Endometrium (tissue), 2 donors: ENCODE measurements around the gene BTBD6.
"Not testable (repeated sequence)": the region's sequence is repeated elsewhere in the genome, so short reads cannot be mapped to it uniquely, and the experiment has no call there.

Experiments used
- FAIRE-seq: peaks from 2 replicates; lab custom pipeline; 2012; peaks lifted over from hg19 to GRCh38; lab: Jason Lieb, UNC
- donor health status: control.
- donor health status: control.

BTBD6 gene

DNA sequence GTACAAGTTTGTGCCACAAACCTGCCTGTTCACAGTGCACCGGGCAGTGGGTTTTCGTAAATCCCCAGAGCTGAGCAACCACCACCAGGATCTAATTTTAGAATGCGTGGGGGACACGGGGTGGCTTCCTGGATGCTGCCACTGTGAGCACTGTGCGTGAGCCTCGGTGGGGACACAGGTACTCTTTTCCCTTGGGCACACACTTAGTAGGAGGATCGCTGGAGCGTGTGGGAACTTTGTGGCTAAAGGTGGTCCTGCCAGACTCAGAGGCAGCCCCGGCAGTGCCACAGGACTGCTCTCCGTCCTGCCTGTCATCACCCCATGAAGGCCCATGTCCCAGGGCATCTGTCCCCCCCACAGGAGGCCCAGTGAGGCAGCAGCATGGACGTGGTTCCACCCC, 21.1 kb downstream of the BTBD6 start:
- FAIRE-seq: no peak

DNA sequence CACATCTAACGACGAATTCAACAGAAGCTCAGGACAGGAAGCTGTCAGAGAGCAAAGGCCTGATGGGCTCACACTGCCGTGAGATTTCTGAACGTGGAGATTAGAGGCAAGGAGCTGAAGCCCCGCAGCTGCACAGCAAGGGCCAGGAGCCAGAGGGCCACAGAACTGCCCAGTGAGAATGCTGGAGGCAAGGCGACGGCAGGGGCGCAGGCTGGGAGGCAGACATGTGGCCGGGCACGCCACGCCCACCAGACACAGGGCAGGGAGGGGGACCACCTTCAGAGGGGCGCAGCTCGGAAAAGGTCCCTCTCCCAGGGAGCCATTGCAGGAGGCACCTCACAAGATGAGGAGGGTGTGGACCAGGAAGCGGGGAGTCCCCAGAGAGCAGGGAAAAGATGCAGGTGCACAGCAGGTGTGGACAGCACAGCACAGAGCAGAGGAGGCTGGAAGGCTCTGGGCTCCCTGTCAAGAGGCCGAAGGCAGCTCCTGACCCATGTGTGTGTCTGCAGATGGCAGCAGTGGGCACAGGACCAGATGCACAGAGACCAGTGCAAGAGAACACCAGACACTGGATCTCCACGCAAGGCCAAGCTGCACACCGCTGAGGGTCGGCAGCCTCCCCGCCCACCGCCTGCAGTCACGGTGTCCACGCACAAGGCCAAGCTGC, 23.0 kb downstream of the BTBD6 start:
- no peak for FAIRE-seq

DNA sequence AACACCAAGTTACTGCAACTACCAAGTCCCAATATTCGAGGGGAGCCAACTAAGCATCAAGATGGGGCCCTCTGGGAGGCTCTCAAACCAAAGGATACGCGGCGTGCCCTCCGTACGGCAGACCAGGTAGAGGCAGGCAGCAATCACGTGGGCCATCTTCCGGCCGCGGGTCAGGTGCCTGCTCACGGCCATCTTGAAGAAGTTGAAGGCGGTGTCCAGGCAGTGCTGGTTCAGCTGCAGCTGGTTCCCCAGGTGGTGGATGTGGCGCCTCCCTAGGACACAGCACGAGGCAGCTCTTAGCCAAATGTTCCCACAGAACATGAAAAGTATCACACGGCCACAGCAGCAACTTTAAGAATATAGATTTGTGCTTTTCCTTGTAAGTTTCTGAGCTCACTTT, 24.3 kb downstream of the BTBD6 start:
- FAIRE-seq: no peak

DNA sequence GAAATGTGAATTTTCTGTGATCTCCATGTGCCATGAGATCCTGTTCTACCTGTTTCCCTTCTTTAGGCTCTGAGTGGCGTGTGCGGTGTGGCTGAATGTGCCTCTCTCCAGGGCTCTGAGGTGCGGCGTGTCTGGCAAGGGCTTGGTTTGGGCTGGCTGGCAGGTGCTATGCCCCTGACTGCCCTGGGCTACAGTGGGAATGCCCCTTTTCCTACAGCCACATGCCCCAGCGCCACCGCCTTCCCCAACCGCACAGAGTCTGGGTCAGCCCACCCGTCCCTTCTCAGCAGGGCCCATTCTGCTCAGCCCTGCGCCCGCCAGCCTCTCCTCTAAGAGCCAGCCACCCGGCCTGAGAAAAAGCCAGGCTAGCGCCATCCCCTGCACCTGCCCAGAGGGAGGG, 24.7 kb downstream of the BTBD6 start:
- no peak for FAIRE-seq

DNA sequence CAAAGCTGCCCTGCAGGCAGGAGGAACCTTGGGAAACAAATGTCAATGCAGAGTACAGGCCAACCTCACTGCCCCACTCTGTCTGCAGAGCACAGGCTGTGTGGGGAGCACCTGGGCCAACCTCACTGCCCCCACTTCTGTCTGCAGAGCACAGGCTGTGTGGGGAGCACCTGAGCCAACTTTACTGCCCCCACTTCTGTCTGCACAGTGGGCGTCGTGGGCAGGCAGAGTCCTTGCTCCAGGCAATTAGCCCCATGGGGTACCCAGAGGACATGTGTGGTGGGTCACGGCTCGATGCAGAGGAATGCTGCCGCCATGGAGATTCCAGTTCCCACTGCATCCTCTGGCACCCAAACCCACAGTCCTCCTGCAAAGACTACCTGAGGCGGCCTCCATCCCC, 26.3 kb downstream of the BTBD6 start:
- no peak for FAIRE-seq

DNA sequence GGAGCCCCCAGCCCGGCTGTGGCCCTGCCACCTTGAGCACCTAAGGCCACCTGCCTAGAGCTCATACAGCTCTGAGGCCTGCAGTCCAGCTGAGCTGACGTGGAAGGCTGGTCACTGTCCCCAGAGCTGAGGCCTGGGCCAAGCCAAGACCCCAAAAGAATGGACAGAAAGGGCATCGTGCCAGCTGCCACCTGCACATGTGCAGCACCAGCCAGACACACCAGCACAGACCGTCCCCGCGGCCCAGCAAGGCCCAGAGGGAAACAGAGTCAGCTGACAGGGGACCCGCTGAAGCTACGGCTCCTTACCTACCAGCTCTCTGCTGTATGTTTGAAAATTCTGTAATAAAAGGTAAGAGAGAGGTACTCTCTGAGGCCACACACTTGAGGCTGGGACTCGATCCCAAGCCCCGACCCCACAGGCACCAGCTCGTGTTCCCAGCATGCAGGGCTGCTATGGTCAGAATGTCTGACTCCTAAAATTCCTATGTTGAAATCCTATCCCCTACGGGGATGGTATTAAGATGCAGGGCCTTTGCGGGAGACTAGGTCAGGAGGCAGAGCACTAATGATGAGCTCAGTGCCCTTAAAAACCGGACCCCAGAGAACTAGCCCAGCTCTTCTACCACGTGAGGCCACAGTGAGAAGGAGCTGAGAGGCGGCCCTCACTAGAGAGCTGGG, 27.1 kb downstream of the BTBD6 start:
- FAIRE-seq: no peak

DNA sequence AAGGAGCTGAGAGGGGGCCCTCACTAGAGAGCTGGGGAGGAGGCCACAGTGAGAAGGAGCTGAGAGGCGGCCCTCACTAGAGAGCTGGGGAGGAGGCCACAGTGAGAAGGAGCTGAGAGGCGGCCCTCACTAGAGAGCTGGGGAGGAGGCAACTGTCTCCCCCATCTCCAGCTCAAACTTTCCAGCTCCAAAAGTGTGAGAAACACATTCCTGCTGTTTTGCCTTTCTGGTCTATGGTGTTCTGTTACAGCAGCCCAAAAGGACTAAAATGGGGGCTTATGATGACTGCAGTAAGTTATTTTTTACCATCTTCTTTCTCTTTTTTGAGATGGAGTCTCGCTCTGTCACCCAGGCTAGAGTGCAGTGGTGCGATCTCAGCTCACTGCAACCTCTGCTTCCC, 29.1 kb downstream of the BTBD6 start:
- FAIRE-seq: not testable (repeated sequence)

DNA sequence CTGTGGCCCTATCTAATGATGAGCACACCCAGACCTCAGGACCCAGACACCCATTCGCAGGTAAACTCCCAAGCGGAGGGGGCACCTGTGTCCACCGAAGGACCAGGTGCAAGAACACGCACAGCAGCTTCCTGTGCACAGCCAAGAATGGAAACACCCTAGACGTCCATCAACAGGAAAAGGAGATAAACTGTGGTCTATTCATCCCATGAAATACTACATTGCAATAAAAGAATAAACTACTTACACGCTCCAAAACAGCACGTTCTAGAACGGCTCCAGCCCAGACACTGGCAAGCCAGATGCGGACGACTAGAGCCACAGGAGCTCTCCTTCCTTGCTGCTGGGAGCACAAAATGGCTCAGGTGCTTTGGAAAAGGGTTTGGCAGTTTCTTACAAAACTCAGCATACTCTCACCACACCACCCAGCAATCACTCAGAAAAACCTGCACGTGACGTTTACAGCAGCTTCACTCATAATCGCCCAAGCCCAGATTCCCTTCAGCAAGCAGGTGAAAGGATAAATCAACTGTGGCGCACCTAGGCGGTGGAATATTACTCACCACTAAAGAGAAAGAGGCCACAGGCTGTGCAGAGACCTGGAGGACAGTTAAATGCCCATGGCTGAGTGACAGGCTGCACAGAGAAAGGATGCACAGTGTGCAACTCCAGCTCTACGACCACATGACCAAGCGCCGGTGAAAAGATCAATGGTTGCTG, 31.5 kb downstream of the BTBD6 start:
- FAIRE-seq: no peak

DNA sequence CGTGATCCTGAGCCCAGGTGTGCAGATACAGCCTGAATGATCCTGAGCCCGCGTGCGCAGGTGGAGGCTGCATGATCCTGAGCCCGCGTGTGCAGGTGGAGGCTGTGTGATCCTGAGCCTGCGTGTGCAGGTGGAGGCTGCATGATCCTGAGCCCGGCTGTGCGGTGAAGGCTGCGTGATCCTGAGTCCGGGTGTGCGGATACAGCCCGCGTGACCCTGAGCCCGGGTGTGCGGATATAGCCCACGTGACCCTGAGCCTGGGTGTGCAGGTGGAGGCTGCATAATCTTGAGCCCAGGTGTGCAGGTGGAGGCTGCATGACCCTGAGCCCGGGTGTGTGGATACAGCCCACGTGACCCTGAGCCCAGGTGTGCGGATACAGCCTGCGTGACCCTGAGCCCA, 32.2 kb downstream of the BTBD6 start:
- FAIRE-seq: no peak

DNA sequence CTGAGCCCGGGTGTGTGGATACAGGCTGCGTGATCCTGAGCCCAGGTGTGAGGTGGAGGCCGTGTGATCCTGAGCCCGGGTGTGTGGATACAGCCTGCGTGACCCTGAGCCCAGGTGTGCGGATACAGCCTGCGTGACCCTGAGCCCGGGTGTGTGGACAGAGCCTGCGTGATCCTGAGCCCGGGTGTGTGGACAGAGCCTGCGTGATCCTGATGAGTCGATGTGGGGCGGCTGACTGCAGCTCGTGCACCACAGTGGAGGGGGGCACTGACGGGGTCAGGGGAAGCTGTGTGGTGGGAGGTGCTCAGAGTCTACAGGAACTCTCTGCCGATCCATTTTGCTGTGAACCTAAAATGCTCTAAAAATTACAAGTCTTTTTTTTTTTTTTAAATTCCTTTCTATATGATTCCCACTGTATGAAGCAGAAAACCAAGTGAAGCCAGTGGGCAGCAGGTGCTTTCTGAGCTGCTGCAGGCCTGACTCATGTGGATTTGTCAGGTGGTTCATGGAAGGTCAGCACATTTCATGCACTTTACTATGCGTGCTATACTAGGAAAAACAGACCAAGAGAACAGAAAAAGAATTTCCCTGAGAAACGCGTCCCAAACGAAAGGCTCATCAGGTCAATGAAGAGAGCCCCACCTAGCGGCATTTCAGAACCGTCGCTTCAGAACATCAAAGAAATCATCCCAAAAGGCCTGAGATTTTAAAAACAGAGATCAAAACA, 33.2 kb downstream of the BTBD6 start:
- peak; percentile 8 for FAIRE-seq

DNA sequence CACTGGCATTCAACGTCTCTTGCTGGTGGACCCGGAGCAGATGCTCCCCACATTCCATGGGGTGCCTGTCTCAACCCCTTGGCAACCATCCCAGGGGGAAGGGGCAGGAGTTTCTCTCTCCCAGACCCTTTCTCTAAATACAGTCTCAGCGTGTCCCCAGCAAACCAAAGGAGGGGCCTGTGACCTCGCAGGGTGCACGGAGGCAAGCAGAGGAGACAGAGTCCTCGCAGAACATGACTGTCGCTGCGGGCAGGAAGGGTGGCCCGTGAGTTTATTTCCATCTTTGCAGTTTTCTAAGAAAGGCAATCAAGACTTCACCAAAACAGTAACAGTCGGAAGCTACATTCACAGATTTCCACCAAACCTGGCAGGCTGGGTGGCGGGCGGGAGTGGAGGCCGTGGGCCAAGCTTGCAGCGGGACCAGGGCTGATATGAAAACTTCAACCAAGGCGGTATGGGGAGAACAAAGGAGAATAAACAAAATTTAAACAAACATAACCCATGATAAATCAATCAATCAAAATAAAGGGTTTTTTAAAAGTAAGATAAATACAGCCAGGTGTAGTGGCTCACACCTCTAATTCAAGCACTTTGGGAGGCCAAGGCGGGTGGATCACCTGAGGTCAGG, 33.9 kb downstream of the BTBD6 start:
- FAIRE-seq: no peak

DNA sequence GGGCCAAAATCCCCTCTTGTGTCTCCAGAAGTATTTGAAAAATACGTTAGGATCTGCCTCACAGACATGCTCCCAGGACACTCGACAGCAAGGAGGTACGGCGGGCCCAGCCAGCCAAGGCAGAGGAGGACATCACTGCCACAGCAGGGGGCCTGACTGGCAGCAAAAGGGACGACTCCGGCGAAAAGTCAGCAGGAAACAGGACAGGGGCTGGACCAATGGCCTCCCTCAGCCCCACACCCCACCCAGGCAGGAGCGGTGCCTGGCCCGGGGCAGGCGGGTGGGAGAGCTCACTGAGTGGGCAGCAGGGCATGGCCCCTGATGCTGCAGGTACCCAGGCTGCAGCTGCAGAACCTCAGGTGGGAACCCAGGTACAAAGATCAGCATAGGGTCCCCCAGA, 34.7 kb downstream of the BTBD6 start:
- no peak for FAIRE-seq

DNA sequence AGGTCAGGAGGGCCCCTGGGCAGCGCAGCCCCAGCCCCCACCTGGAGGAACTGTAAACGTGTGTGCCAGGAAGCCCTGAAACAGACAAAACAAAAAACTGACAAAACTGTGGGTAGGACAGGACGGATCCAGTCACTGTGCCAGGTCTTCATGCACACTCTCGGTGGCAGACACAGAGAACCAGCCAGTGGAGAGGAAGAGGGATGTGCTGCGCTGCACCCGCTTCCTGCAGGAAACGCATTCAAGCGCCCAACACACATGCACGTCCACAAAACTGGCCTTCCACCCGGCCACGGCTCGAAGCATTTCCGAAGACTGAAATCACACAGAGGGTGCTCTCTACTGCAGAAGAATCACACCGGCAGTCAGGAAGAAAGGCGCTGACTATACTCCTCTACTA, 35.6 kb downstream of the BTBD6 start:
- no peak for FAIRE-seq

DNA sequence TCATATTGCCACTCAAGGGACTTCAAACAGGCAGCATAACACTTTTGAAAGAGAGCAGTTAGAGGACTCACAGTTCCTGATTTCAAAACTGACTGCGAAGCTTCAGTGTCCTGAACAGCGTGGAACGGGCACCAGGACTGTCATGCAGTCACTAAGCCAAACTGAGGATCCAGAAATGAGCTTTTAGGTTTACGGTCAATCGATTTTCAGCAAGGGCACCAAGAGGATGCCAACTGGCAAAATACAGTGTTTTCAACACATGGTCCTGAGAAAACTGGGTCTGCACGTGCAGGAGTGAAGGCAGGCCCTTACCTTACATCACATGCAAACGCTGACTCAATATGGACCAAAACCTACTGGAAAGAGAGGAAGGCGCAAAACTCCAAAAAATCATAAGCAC, 36.8 kb downstream of the BTBD6 start:
- FAIRE-seq: no peak

DNA sequence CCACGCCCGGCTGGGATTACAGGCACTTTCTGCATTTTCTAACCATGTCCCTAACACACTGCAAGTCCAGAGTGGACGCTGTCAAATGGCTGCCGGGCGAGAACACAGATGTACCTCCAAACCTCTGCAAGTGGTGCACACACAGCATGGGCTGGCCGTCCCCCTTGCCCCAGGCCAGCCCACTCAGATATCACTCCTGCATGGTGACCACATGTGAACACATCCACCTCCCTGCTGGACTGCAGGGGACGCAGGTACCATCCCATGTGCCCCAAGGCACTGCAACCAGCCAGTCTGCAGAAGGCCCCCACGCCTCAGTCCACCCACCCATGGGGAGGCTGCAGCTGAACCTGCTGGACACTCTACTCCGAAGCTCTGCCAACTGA, 38.4 kb downstream of the BTBD6 start:
- no peak for FAIRE-seq

DNA sequence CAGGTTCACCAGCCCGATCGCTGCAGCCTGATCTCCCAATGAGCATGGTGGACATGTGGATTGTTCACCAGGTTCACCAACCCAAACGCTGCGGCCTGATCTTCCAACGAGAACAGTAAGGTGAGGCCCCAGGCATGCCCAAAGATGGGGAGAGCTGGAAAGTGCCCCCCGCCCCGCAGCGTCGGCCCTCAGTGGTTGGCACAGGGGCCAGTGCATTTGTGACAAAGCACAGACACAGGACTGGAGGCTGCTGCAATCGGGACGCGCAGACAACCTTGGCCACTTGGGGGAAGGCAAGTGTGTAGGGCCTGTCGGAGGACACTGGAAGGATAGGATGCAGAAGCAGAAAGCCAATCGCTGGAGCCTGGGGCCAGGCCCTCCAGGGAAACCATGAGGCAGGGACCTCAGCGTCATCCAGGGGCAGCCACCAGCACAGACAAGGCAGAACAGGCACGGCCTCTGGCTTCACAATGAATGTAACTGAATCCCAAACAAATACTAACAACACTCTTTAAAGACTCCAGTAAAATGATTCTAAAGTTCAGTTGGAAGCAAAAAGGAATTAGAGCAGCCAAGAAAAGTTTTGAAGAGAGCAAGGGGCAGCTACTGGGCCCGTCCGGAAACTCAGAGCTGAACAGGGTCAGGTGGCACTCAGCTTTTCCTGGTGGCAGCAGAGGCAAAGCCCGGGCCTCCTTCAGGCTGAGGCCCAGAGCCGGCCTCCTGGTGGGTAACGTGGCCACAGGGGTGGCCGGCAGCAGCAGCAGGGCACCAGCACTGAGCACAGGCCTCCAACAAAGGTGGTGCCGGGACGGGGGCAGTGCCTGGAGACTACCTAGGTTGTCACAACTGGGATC, 39.1 kb downstream of the BTBD6 start:
- no peak for FAIRE-seq

DNA sequence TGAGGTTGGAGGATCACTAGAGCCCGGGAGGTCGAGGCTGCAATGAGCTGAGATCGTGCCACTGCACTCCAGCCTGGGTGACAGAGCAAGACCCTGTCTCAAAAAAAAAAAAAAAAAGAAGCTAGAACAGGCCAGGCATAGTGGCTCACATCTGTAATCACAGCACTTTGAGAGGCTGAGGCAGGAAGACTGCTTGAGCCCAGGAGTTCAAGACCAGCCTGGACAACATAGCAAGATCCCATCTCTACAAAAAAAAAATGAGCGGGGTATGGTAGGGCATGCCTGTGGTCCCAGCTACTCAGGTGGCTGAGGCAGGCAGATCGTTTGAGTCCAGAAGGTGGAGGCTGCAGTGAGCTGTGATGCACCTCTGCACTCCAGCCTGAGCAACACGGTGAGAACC, 40.6 kb downstream of the BTBD6 start:
- not testable (repeated sequence) for FAIRE-seq

DNA sequence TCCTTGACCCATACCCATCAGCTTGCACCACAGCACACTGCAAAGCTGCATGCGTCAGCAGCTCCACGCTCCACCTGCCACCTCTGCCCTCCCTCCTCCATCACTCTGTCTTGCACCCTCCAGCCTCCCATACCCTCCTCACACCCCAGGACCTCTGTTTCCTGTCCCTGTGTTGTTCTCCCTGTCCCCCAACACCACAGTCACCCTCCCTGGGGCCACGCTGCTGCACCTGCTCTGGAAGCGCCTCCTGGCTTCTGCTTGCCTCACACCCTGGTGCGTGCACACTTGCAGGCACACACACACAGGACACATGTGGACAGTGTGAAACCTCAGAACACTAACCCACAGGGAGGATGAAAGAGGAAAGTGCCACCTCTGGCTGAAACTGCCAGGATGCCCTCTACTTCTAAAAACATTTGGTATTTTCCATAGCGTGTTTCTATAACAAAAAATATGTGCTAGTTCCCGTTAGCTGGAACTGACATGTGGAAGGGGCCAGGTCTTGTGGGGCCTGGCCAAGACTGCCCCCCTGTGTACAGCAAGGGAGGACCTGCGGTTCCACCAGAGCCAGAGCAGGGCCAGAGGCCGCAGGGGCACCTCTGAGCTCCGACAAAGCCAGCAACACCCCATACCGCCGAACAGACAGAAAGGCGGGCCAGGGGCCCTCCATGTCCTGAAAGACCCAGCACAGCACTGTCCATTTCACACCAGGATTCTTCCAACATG, 42.5 kb downstream of the BTBD6 start:
- no peak for FAIRE-seq

DNA sequence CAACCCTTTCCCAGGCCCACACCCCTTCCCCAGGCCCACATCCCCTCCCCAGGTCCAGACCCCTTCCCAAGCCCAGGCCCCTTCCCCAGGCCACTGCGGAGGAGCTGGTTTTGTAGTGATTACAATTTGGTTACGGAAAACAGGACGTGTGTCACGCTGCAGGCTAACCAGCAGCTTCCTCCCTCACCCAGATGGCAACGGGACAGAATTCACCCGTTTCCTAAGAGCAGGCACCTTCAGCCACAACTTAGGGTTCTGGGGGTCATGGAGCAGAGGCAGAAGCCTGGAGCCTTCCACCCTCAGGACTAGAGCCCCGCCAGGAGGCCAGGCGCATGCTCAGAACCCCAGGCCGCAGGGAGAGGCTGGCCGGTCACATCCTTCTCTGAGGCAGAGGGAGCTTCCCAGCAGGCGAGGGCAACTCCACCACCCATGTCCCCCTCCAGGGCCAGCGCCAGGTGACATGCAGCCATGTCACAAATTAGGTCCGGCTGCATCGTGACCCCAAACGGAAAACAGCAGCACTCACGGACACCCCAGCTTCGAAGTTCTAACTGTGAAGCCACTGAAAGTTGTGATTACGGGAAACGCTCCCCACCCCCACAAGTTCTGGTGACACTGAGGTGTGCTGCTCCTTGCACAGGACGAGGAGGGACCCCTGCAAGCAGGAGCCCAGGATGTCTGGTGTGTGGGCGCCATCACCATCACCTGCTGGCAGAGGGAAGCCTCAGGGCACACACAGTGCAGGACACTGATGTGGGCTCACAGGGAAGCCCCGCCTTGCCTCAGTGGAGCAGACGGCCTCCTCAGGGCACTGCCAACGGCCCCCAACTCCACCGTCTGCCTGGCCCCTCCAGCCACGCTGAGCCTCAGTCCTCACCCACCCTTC, 44.7 kb downstream of the BTBD6 start:
- FAIRE-seq: no peak

DNA sequence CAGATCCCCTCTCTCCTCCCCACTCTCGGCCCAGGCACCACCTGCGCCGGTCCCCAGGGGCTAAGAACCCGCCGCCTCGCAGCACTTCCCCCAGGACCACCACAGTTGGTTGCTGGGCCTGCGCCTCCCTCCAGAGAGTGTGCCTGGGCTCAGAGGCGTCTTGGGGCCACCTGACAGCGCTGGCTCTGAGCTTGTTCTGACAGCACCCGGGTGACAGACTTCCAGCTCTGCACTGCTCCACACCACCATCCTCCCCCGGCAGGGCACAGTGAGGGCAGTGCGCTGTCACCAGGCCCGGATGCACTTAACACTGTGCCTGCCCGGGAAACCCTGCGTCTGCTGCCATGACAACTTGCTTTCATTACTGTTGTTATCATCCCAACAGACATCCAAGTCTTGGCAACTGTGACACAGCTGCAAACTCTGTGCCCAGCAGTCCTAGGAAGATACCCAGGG, 45.8 kb downstream of the BTBD6 start:
- no peak for FAIRE-seq
